Lower lobe of right lung (tissue), 2 donors: ENCODE measurements around the gene ALOX15B. TPM values are rescaled to one million over a fixed set of nuclear protein-coding genes. Genes with fewer than 3 reads are reported as not detected.

Source experiments
- ATAC-seq, 2 donors: fragments of 200-7000 bp; cut with Tn5 transposase; one replicate each; pipeline ENCODE4 v1.9.1; 2020 to 2022; ENCODE audit warnings: mild to moderate bottlenecking in 2 of 2, moderate library complexity in 2 of 2
- DNase-seq: peaks from one replicate; pipeline ENCODE4 v3.0.0-alpha.2; 2020
- H3K27ac ChIP-seq: fragments of 200-600 bp; one replicate; pipeline ENCODE4 v1.8.0; 2022
- H3K27me3 ChIP-seq: fragments of 200-600 bp; one replicate; pipeline ENCODE4 v1.8.0; 2022; ENCODE audit warnings: low read depth
- H3K36me3 ChIP-seq: fragments of 200-600 bp; one replicate; pipeline ENCODE4 v1.8.0; 2022; ENCODE audit warnings: mild to moderate bottlenecking
- H3K4me1 ChIP-seq: fragments of 200-600 bp; one replicate; pipeline ENCODE4 v1.8.0; 2022
- H3K4me3 ChIP-seq: fragments of 200-600 bp; one replicate; pipeline ENCODE4 v1.8.0; 2022; ENCODE audit warnings: mild to moderate bottlenecking
- H3K9me3 ChIP-seq: fragments of 200-600 bp; one replicate; pipeline ENCODE4 v1.8.0; 2022
- CTCF ChIP-seq: fragments of 200-600 bp; IDR thresholded peaks from one replicate; pipeline ENCODE4 v1.8.0; 2022; ENCODE audit warnings: antibody characterized with exemption, mild to moderate bottlenecking
- intact Hi-C: fragments of 100-400 bp; cut with DNase I; formaldehyde crosslinking; loops from one replicate; pipeline ENCODE4 v1.11.0; 2022
- total RNA-seq: library from RNA; stranded (reverse); fragmentation: NEBNext Ultra II Directional; extraction: Animal tissue kit (Norgen Biotek cat#: 25700); gene quantifications from one replicate; pipeline ENCODE4 v1.2.1, GENCODE V29; 2021
- donor health status: DM: no; HTN: yes; CAD: no; lungs with severe emphysema.

ALOX15B gene
- total RNA-seq, 1 donor from 2014 or later: 53.5 TPM

GRCh38 chr17:8063761-8064534 is 25.1 kb downstream of the ALOX15B start:
- H3K4me1 ChIP-seq: peaks cover 6% of the 10 kb centered on the region
- intact Hi-C loops: no loop called here
- DNase-seq (peak; percentile 30), ATAC-seq (no peak)
- H3K27ac ChIP-seq: no peak overlapping the region
- H3K4me3 ChIP-seq: no peak overlapping the region
- no peaks in the 10 kb centered on the region for H3K36me3 ChIP-seq
- no peaks in the 10 kb centered on the region for H3K9me3 ChIP-seq
- peaks cover 47% of the 10 kb centered on the region for H3K27me3 ChIP-seq
- no peak for TF ChIP-seq CTCF

- H3K36me3 ChIP-seq: no peaks in the 10 kb centered on the region
- peak; percentile 35 for DNase-seq
- no peak for TF ChIP-seq CTCF
- H3K27me3 ChIP-seq: peaks cover 41% of the 10 kb centered on the region
- H3K9me3 ChIP-seq: no peaks in the 10 kb centered on the region
- peaks cover 13% of the 10 kb centered on the region for H3K4me1 ChIP-seq
- H3K4me3 ChIP-seq: no peak overlapping the region
- ATAC-seq: no peak
- H3K27ac ChIP-seq: no peak overlapping the region
- intact Hi-C loops: no loop called here
These were observed 25.7 kb downstream of the ALOX15B start for GRCh38 chr17:8064561-8065019.

- DNase-seq: peak; percentile 42
- Histone ChIP-seq H3K4me3 (no peak overlapping the region), H3K4me1 (peaks cover 23% of the 10 kb centered on the region), H3K27me3 (peaks cover 33% of the 10 kb centered on the region), H3K36me3 (no peaks in the 10 kb centered on the region), H3K27ac (no peak overlapping the region), H3K9me3 (no peaks in the 10 kb centered on the region)
- no peak for TF ChIP-seq CTCF
- ATAC-seq: peak; percentile 2 to 11
- intact Hi-C loops: no loop called here
These were observed 28.2 kb downstream of the ALOX15B start for GRCh38 chr17:8066841-8067775.

DNA sequence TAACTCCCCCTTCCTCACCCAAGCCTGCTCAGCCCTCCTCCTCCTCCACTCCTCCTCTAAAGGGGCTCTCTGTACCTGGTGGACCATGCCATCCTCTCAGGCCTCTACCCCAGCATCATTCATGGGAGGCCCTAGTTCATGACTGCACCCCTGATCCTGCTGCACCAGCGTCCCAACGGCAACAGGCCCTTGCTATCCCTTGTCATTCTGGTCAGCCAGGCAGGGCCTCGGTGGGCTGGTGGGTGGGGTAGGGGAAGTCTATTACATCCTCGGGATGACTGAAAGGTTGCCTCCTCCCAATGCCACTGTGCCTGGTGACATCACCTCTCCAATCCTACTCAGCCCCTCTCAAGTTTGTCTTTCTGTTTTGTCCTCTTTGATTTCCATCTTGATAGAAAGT is 28.9 kb downstream of the ALOX15B start:
- no peak overlapping the region for H3K4me3 ChIP-seq
- peaks cover 33% of the 10 kb centered on the region for H3K27me3 ChIP-seq
- intact Hi-C loops: no loop called here
- DNase-seq (peak; percentile 44), ATAC-seq (no peak)
- TF ChIP-seq CTCF: no peak
- no peaks in the 10 kb centered on the region for H3K36me3 ChIP-seq
- no peak overlapping the region for H3K27ac ChIP-seq
- H3K4me1 ChIP-seq: peaks cover 30% of the 10 kb centered on the region
- no peaks in the 10 kb centered on the region for H3K9me3 ChIP-seq

DNA sequence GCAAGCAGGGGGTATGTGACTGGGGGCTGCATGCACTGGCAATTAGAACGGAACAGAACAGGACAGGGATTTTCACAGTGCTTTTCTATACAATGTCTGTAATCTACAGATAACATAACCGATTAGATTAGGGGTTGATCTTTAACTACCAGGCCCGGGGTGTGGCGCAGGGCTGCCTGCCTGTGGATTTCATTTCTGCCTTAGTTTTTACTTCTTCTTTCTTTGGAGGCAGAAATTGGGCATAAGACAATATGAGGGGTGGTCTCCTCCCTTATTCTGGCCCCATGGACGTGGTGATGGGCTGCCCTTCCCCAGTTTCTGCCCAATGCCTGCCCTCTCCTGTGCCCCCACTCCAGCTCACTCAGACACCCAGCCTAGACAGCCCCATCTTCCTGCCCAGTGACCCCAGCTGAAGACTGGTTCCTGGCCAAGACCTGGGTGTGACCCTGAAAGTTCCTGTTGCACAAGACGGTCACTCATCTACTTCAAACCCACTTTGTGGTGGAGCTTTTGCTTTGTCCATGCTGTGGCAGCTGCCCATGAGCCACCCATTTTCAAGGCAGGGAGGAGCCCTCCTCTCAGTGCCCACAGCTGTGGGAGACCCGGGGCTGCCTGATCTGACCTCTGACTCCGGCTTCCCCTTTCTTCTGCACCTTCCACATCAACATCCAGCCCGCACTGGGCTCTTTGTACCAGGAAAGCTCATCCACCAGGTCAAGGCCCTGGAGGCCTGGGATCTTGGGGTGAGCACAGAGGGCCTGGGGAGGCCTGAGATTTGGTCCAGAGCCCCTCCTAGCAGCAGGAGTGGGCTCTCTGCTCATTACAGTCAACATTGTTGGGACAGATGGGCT is 30.1 kb downstream of the ALOX15B start:
- peak; percentile 48 to 61 for ATAC-seq

More for the DNA sequence above, 30.1 kb downstream of the ALOX15B start:
- H3K4me3 ChIP-seq: no peak overlapping the region
- H3K27ac ChIP-seq: peak overlapping the region; percentile 1
- peaks cover 37% of the 10 kb centered on the region for H3K27me3 ChIP-seq
- no peak for TF ChIP-seq CTCF
- peaks cover 42% of the 10 kb centered on the region for H3K4me1 ChIP-seq
- H3K9me3 ChIP-seq: no peaks in the 10 kb centered on the region
- peak; percentile 74 for DNase-seq
- intact Hi-C loops: no loop called here
- no peaks in the 10 kb centered on the region for H3K36me3 ChIP-seq
